ENCODE measurements around the gene MACROD1. TPM values are rescaled to one million over a fixed set of nuclear protein-coding genes. Genes with fewer than 3 reads are reported as not detected.

MACROD1 gene
- total and polyA plus RNA-seq, 8 donors = 13.5 to 25.1 (median 20.3) TPM

- Histone ChIP-seq H3K27ac (no peak overlapping the region), H3K27me3 (no peaks in the 10 kb centered on the region), H3K4me1 (peaks cover 0 to 16% of the 10 kb centered on the region in 2 donors), H3K4me3 (no peak overlapping the region), H3K9me3 (no peaks in the 10 kb centered on the region), H3K36me3 (no peaks in the 10 kb centered on the region)
- no peak for ATAC-seq
- no peak for TF ChIP-seq CTCF (IDR thresholded peaks at IDR 0.05)
- peak in 1 of 4 donors; percentile 49 for DNase-seq
- intact Hi-C loops (cut with DNase I) = no loop called here
These were observed 30.2 kb downstream of the MACROD1 start for GRCh38 chr11:64135711-64136110.

DNA sequence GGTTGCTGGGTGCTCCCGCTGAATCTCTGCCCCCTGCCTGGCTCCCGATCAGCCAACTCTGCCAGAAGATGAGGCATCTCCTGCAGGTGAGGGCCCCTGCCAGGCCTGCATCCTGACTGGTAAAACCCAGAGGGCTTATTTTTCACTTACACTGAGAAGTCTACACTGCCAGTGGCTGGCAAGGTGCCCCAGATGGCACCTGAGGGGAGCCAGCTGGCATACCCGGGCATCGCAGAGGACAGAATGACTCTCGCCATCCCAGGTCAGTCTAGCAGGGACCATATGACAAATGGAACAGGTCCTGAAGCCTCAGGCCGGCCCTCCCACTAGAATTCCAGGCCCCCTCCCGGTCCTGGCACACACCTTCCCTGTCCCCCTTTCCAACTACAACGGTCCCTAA, 30.9 kb downstream of the MACROD1 start:
- Histone ChIP-seq H3K4me3 (no peak overlapping the region), H3K36me3 (no peaks in the 10 kb centered on the region), H3K9me3 (no peaks in the 10 kb centered on the region), H3K27me3 (no peaks in the 10 kb centered on the region), H3K27ac (no peak overlapping the region), H3K4me1 (peaks cover 0 to 17% of the 10 kb centered on the region in 2 donors)
- ATAC-seq = no peak
- no peak for DNase-seq
- intact Hi-C loops (cut with DNase I) = no loop called here
- TF ChIP-seq CTCF (IDR thresholded peaks at IDR 0.05) = no peak

DNA sequence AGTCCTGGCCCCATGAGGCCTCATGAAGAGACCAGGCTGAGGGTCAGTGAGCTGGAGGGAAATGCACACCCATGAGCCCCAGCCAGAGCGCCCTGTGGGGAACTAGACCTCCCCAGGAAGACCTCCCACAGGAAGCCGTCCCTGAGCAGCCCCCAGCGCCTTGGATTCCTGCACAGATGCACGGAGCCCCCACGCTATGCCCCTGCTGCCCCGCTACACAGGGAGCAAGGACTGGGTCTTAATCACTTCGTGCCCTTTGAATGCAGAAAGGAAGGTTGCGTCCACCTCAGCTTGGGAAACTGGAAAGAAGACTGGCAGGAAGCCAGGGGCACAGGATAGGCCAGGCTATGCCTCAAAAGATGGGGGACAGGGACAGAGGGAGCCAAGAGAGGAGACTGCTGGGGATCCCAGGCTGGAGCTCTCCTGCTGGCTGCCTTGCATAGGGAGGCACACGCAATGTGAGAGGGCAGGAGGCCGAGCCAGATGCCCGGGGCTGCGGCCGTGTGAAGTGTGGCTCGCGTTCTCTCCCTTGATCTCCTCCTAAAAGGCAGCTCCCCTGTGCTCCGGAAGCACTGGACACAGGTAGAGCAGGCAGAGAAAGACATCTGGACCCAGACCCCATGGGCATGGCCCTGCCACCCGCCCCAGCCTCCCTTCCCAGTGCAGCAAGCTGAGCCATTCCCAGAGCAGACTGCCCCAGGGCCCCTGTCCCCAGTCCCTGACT, 32.8 kb downstream of the MACROD1 start:
- Histone ChIP-seq H3K36me3 (no peaks in the 10 kb centered on the region), H3K4me1 (peaks cover 0 to 17% of the 10 kb centered on the region in 2 donors), H3K9me3 (no peaks in the 10 kb centered on the region), H3K4me3 (no peak overlapping the region), H3K27ac (no peak overlapping the region), H3K27me3 (no peaks in the 10 kb centered on the region)
- no peak for ATAC-seq
- no peak for TF ChIP-seq CTCF (IDR thresholded peaks at IDR 0.05)
- no peak for DNase-seq
- intact Hi-C loops (cut with DNase I) = no loop called here

- Histone ChIP-seq H3K27ac (no peak overlapping the region), H3K27me3 (no peaks in the 10 kb centered on the region), H3K36me3 (no peaks in the 10 kb centered on the region), H3K4me1 (peaks cover 0 to 17% of the 10 kb centered on the region in 2 donors), H3K4me3 (no peak overlapping the region), H3K9me3 (no peaks in the 10 kb centered on the region)
- intact Hi-C loops (cut with DNase I) = no loop called here
- no peak for TF ChIP-seq CTCF (IDR thresholded peaks at IDR 0.05)
- ATAC-seq (no peak), DNase-seq (no peak)
These were observed 33.6 kb downstream of the MACROD1 start for GRCh38 chr11:64132191-64132771.

GRCh38 chr11:64131683-64132190, 34.2 kb downstream of the MACROD1 start:
- Histone ChIP-seq H3K27me3 (no peaks in the 10 kb centered on the region), H3K9me3 (no peaks in the 10 kb centered on the region), H3K4me3 (no peak overlapping the region), H3K36me3 (no peaks in the 10 kb centered on the region), H3K4me1 (peaks cover 0 to 17% of the 10 kb centered on the region in 2 donors), H3K27ac (no peak overlapping the region)
- intact Hi-C loops (cut with DNase I) = no loop called here
- ATAC-seq (peak; percentile 65), DNase-seq (peak in 2 of 4 donors; percentile 58 to 60)
- no peak for TF ChIP-seq CTCF (IDR thresholded peaks at IDR 0.05)
